Left lung (tissue), 10 donors: ENCODE measurements around the gene GPR78. TPM values are rescaled to one million over a fixed set of nuclear protein-coding genes. Genes with fewer than 3 reads are reported as not detected.

Source experiments
- ATAC-seq: fragments of 200-7000 bp; cut with Tn5 transposase; one replicate; pipeline ENCODE4 v1.9.1; 2020; ENCODE audit warnings: moderate library complexity
- DNase-seq, 4 donors: peaks; one replicate each; pipeline ENCODE4 v3.0.0-alpha.2; 2013 to 2020
- H3K27ac ChIP-seq, 2 donors: fragments of 200-600 bp; sonication (generic) in 1 of 2; one replicate each; pipeline versions ENCODE4 v1.5.0 to v1.8.0; 2020 to 2021
- H3K27me3 ChIP-seq, 2 donors: fragments of 200-600 bp; sonication (generic) in 1 of 2; one replicate each; pipeline versions ENCODE4 v1.5.0 to v1.8.0; 2020 to 2021
- H3K36me3 ChIP-seq, 2 donors: fragments of 200-600 bp; sonication (generic) in 1 of 2; one replicate each; pipeline versions ENCODE4 v1.5.0 to v1.8.0; 2020 to 2021
- H3K4me1 ChIP-seq, 2 donors: fragments of 200-600 bp; one replicate each; pipeline ENCODE4 v1.8.0; 2021
- H3K4me3 ChIP-seq, 2 donors: fragments of 200-600 bp; sonication (generic) in 1 of 2; one replicate each; pipeline versions ENCODE4 v1.5.0 to v1.8.0; 2020 to 2021; ENCODE audit warnings: mild to moderate bottlenecking in 1 of 2
- H3K9me3 ChIP-seq, 2 donors: fragments of 200-600 bp; sonication (generic) in 1 of 2; one replicate each; pipeline versions ENCODE4 v1.5.0 to v1.8.0; 2020 to 2021
- intact Hi-C, 2 donors: fragments of 100-400 bp; cut with DNase I; formaldehyde crosslinking; loops; one replicate each; pipeline versions ENCODE4 v1.11.2 to v1.14.2; 2022
- polyA plus RNA-seq, 6 donors: library from polyadenylated mRNA; unstranded; fragments of 120-200 nt; gene quantifications; one replicate each; pipeline ENCODE4 v1.2.1, GENCODE V29; 2013; ENCODE audit not compliant: insufficient read length in 6 of 6
- total RNA-seq, 2 donors: library from RNA; stranded (reverse); fragmentation: NEBNext Ultra II Directional; extraction: Animal tissue kit (Norgen Biotek cat#: 25700); gene quantifications; one replicate each; pipeline ENCODE4 v1.2.1, GENCODE V29; 2021
- TF ChIP-seq, protein P1 (sequence below), 2 donors: fragments of 200-600 bp; sonication (generic) in 1 of 2; IDR thresholded peaks; one replicate each; pipeline versions ENCODE4 v1.5.0 to v1.8.0; 2021; ENCODE audit warnings: antibody characterized with exemption in 2 of 2
- donor health status: DM: no; HTN: yes; CAD: no.
- donor health status: DM: no; HTN: no; CAD: no.

The GPR78 gene
- total and polyA plus RNA-seq, 8 donors, result 0.07 to 0.67 (median 0.11) TPM

DNA sequence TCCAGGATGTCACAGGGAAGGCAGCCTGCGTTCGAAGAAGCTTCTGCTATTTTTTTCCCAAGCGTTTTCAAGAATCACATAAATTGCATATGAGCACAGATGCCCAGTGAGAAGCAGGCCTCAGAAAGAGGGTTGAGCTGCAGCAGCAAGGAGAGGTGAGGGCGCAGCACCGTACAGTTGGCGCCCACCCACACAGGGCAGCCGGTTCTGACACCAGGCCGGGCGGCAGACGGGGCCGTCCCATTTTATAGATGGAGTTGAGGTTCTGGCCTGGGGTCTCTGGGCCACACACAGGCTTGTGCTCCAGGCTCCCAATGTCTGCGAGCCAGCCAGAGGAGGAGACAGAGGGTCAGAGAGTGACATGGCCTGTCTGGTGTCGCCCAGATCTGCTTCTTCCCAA, 35.2 kb downstream of the GPR78 start:
- Histone ChIP-seq H3K27me3 (peaks cover 0 to 7% of the 10 kb centered on the region in 2 donors), H3K4me3 (no peak overlapping the region), H3K27ac (no peak overlapping the region), H3K4me1 (no peaks in the 10 kb centered on the region), H3K36me3 (no peaks in the 10 kb centered on the region), H3K9me3 (no peaks in the 10 kb centered on the region)
- DNase-seq (peak in 1 of 4 donors; percentile 47), ATAC-seq (no peak)
- TF ChIP-seq, protein P1, sequence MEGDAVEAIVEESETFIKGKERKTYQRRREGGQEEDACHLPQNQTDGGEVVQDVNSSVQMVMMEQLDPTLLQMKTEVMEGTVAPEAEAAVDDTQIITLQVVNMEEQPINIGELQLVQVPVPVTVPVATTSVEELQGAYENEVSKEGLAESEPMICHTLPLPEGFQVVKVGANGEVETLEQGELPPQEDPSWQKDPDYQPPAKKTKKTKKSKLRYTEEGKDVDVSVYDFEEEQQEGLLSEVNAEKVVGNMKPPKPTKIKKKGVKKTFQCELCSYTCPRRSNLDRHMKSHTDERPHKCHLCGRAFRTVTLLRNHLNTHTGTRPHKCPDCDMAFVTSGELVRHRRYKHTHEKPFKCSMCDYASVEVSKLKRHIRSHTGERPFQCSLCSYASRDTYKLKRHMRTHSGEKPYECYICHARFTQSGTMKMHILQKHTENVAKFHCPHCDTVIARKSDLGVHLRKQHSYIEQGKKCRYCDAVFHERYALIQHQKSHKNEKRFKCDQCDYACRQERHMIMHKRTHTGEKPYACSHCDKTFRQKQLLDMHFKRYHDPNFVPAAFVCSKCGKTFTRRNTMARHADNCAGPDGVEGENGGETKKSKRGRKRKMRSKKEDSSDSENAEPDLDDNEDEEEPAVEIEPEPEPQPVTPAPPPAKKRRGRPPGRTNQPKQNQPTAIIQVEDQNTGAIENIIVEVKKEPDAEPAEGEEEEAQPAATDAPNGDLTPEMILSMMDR (IDR thresholded peaks at IDR 0.05), result no peak
- intact Hi-C loops, result no loop called here

DNA sequence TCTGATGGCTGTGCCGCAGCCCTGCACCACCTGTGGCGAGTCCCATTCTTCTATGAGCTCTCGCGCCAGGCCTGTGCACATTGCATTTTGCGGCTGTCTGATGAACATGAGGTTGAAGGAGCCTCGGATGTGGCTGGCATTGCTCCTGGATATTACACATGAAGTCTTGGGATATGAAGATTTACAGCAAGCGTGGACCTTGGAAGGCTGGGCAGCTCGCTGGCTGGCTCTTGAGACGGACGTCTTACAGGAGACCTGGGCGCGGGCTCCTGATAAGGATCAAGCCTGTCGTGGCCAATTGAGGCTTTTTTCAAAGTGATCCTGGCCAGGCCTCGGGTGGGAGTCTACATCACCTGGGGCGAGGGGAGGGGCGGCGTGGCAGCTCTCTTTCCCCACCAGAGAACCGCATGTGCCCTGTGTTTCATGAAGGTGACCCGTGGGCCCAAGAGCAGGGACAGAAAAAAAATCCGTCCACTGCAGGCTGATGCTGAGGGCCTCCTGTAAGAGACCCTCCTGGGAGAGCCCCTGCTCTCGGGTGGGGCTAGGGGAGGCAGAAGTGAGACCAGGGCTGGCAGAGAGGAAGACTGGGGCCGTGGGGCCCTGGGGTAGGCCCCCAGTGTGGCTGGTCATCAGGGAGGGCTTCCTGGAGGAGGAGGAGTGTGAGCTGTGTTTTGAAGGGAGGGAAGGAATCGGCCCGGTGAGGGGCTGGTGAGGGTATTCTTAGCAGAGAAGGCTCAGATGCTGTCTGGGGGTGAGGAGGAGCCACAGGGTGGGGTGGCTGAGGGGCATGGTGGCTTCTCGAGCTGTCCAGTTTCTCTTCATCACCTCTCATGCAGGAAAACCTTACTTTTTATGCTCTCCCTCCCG, 36.0 kb downstream of the GPR78 start:
- H3K9me3 ChIP-seq, result no peaks in the 10 kb centered on the region
- H3K27me3 ChIP-seq, result peaks cover 0 to 7% of the 10 kb centered on the region in 2 donors
- ATAC-seq (no peak), DNase-seq (peak in 1 of 4 donors; percentile 68)
- H3K27ac ChIP-seq, result no peak overlapping the region
- H3K36me3 ChIP-seq, result no peaks in the 10 kb centered on the region
- no peaks in the 10 kb centered on the region for H3K4me1 ChIP-seq
- no peak overlapping the region for H3K4me3 ChIP-seq
- TF ChIP-seq, protein P1 (IDR thresholded peaks at IDR 0.05), result no peak
- intact Hi-C loops, result no loop called here

DNA sequence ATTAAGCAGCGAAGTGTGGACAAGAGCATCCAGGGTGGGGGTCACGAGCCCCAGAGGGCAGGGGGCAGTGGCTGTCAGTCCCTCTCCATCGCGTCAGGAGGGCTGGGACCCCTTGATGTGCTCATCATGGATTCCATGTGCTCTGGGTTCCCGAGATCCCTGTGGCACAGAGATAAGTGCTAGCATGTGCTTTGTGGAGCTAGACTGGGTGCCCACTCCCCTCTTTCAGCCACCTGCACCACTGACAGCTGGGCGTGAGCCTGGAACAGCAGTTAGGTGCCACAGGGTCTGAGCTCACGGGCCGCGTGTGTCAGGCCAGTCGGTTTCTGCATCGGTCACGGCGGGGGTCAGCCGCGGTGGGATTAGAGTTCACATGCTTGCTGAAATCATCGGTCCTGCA, 36.6 kb downstream of the GPR78 start:
- Histone ChIP-seq H3K9me3 (no peaks in the 10 kb centered on the region), H3K27ac (no peak overlapping the region), H3K4me3 (no peak overlapping the region), H3K27me3 (peaks cover 0 to 7% of the 10 kb centered on the region in 2 donors), H3K36me3 (no peaks in the 10 kb centered on the region), H3K4me1 (no peaks in the 10 kb centered on the region)
- DNase-seq (peak in 1 of 4 donors; percentile 61), ATAC-seq (no peak)
- TF ChIP-seq, protein P1 (IDR thresholded peaks at IDR 0.05), result no peak
- intact Hi-C loops, result no loop called here

DNA sequence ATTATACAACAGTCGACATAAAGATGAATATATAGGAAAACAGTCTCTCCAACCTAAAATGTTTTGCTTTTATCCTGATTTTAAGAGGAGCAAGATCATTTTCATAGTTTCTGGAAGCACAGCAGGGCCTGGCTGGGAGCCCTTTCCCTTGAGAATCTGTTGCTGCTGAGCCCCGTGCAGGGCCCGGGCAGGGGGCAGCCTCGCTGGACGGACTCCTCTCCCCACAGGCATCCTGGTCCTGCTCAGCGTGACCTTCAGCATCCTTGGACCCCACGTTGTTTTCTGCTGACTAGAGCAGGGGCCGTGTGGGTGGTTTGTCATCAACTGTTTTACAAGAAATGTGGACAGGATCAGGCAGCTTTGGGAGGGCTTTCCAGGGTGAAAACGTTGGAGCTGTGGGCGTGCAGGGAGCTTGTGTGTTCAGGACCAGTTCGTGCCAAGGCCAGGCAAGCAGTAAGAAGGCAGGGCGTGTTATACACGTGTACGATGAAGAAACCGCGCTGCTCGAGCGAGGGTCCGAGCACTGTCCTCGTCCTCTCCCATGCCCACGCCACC, 37.4 kb downstream of the GPR78 start:
- Histone ChIP-seq H3K27ac (no peak overlapping the region), H3K36me3 (no peaks in the 10 kb centered on the region), H3K27me3 (peaks cover 0 to 7% of the 10 kb centered on the region in 2 donors), H3K4me1 (no peaks in the 10 kb centered on the region), H3K9me3 (no peaks in the 10 kb centered on the region), H3K4me3 (no peak overlapping the region)
- DNase-seq (peak in 1 of 4 donors; percentile 48), ATAC-seq (no peak)
- TF ChIP-seq, protein P1 (IDR thresholded peaks at IDR 0.05), result no peak
- intact Hi-C loops, result no loop called here

DNA sequence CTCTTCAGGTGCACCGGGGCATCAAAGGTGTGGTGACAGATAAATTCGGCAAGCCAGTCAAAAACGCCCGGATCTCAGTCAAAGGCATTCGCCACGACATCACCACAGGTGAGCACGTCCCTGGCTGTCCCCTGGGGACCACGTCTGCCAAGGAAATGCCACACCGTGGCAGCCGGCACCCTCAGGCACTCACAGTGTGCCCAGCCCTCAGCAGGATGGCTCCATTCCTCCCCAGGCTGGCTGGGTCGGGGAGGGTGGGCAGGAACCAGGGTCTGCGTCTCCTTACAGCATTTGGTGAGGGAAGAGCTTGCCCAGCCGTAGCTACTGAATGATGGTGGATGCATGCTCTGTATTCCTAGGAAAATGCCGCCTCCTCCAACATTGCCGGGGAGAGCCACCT, 38.2 kb downstream of the GPR78 start:
- TF ChIP-seq, protein P1 (IDR thresholded peaks at IDR 0.05), result no peak
- ATAC-seq, result no peak
- no peak overlapping the region for H3K27ac ChIP-seq

More for the DNA sequence above, 38.2 kb downstream of the GPR78 start:
- Histone ChIP-seq H3K9me3 (no peaks in the 10 kb centered on the region), H3K4me3 (no peak overlapping the region), H3K27me3 (peaks cover 0 to 7% of the 10 kb centered on the region in 2 donors), H3K4me1 (no peaks in the 10 kb centered on the region), H3K36me3 (no peaks in the 10 kb centered on the region)
- peak in 1 of 4 donors; percentile 56 for DNase-seq
- intact Hi-C loops, result no loop called here
